Skin of body (tissue), 2 donors: Measurements from ENCODE around the gene ZNF692. TPM values are rescaled to one million over a fixed set of nuclear protein-coding genes. Genes with fewer than 3 reads are reported as not detected.
"Not testable (repeated sequence)": the region's sequence is repeated elsewhere in the genome, so short reads cannot be mapped to it uniquely, and the experiment has no call there.

ENCODE experiments used
- DNase-seq: peaks from one replicate; lab custom pipeline; 2025; lab: John Stamatoyannopoulos, UW
- total RNA-seq: library from RNA; depleted of rRNA; stranded (reverse); fragments of >200 nt; gene quantifications from one replicate; pipeline ENCODE4 v1.2.3, GENCODE V29; 2014

Gene ZNF692
- total RNA-seq, 1 donor from 2014 or later = 16.3 TPM

DNA sequence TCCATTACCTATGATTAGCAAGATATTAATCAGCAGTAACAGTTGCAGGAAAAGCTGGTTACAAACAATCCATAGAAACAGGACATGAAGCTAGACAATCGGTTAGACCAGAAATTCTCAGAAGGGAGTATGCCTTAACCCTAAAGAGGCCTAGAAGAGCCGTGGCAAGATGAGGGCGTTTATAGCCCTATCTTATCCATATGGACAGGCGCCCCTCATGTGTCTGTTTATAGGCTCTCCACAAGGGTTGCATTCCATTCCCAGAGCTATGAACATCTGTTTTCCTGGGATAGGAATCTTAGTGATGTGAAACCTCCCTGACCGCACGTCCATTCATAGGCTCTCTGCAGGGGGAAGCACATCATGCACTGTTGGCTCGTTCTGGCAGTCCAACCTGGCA, 23.5 kb upstream of the ZNF692 start:
- not testable (repeated sequence) for DNase-seq

GRCh38 chr1:248881261-248881660, 22.4 kb upstream of the ZNF692 start:
- no peak for DNase-seq

DNA sequence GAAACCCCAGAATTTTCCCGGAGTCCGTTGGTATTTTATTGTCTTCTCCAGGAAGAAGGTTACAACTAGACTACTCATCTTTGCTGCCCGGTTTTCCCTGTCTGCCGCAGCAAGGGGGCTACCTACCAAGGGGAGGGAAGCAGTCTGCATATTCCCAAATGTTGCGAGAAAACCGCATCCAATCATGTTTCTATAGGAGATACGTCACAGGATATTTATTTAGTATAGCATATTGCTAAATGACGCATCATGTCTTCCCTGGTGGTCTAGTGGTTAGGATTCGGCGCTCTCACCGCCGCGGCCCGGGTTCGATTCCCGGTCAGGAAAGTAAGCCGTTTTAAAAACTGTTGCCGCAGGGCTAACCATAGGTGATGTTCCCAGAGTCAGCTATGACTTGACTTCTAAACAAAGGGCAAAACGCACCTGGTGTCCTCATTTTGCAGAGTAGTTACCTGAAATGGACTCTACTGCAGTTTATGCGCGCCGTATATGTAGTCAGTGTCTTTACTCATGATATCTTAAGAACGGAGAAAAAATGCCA, 15.2 kb upstream of the ZNF692 start:
- DNase-seq = peak; percentile 97

DNA sequence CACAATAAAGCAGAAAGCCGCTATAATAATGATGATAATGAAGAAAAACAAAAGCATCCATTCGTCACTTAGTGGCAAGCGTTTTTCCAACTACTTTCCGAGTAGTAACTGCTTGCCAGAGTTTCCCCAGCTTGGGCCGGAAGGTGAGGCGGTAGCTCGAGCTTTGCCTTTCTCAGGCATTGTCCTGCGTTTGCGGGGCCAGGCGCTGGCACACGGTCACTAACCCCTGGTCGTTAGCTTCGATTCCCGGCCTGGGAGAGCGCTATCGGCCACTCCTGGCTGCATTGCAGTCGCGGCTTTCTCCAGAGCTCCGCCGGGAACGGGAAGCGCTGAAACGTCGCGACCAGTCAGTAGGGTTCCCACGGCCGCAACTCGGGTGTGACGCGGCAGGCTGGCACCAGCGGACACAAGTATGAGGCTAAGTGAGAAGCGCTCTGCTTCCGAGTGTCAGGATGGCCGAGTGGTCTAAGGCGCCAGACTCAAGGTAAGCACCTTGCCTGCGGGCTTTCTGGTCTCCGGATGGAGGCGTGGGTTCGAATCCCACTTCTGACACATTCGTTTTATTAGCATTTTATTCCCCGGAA, 14.6 kb upstream of the ZNF692 start:
- peak; percentile 97 for DNase-seq

DNA sequence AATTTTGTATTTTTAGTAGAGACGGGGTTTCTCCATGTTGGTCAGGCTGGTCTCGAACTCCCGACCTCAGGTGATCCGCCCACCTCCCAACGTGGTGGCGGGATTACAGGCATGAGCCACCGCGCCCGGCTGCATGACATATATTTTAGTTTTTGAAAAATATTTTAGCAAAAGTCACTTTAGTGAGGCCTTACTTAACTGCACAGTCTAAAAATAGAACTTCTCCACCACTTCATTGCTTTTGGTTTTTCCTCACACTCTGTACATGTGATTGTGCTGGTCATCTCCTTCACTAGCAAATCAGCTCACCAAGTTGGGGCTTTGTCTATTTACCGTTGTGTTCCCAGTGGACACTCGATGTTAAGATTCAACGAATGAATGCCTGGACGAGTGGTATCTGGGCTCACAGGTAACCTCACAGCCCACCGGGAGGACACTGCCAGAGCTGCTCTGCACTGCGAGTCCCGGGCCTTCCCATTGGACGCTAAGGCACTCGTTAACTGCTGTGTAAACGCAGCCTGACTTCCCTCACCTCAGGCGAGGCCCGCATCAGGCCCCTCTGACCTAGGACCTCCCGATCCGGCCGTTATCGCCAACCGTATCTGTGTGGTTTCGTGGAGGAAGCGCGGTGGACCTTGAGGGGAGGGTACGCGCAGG, 14.0 kb upstream of the ZNF692 start:
- DNase-seq = peak; percentile 66

GRCh38 chr1:248871837-248872401, 13.0 kb upstream of the ZNF692 start:
- DNase-seq = no peak

DNA sequence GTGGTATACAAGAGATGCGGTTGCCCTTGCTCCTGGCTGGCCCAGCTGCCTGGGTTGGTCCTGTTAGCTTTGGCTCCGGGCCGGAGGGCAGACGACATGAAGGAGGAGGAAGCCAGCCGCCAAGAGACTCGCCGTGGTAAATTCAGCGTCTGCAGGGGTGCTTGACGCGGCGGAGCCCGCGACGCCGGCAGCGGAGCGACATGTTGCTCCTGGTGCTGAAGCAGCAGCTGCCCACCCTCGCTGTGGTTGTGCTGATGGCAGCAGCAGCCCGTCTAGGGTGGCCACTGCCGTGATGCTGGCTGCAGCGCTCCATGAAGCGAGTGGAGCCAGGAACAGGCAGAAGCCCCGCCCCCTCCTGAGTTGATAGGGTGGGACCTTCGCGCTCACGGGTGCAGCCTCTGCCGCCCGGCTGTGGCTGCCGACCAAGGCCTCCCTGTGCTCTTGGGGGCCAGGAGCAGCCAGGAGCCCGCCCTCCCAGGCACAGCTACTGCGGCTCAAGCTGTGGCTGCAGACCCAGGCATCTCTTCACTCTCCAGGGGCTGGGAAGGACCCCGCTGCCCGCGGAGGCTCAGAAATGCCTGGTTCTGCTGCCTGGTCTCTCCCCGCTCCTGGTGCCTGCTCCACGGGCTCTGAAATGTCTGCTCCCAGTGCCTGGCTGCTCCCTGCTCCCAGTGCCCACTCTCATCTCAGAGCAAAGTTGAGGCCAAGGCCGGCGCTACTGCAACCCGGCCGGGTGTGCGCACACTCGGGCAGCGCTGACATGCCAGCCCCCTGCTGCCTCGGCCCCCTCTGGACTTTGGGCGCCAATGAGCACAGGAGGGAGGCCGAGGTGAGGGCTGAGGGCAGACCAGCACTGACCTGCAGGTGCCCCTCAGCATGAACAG, 4.4 kb upstream of the ZNF692 start:
- DNase-seq = peak; percentile 19

- no peak for DNase-seq
Measured at GRCh38 chr1:248862695-248862997, 3.8 kb upstream of the ZNF692 start.

DNA sequence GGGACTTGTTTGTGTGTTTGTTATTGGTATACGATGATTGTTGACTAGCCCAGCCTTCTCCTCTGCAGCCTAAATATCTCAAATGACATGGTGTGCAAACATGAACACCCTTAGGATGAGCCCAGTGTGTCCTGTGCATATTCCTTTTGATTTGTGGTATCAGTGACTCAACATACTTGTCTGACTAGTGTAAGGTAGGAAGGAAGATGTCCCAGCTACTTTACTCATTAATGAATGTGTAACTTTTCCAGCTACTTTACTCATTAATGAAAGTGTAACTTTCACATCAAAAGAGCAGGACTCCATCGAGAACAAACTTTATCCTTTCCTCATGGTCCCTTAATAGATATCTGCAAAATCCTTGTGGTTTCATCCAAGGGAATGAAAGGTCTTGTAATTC, 2.7 kb upstream of the ZNF692 start:
- no peak for DNase-seq

DNA sequence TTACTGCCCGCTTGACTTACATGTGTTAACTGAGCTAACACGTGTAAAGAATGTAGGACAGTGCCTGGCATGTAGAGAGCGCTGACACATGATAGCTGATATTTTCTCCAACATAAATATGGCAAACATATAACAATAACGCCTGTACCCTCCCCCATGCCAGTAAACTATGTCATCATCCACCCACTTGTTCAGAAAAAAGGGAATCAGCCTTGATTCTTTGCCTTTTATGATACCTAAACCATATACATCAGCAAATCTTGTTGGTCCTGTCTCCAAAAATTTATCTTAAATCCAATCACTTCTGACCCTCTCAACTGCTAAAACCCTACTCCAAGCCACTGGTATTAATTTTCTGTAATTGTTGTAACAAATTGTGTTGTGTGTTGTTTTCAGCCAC, 1.1 kb upstream of the ZNF692 start:
- no peak for DNase-seq

- peak; percentile 20 for DNase-seq
Measured at GRCh38 chr1:248858096-248858890, 592 bp downstream of the ZNF692 start.

DNA sequence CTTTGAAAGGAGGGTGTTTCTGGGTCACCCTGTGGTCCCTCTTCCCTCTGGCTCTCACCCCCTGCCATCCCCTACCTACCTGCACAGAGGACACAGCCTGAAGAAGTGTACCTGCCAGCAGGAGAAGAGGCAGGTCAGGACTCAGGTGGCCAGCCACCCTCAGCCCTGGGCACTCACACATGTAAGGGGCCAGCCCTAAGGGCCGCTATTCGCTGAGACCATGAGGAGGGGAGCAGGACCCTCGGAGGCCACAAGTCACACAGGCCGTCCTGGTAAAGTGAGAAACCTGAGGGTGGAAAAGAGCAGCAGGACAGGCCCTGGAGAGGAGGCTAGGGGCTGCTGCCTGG, 1.2 kb downstream of the ZNF692 start:
- no peak for DNase-seq

DNA sequence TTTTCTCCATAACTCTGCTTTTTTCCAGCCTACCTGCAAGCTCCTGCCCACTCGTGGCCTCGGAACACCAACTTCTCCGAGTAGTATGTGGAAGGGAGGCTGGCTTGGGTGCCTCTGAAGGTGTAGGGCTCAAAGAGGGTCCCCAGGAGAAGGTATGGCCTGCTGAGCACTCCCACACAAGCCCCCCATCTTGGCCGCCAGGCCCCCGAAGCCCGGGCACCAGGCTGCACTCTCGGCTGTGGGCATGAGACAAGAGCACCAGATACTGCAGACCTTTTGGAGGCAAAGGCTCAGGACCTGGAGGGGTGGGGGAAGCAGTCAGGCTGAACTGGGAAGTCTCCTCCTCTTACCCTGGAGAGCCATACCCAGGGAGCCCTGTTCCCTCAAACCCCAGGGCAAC, 1.7 kb downstream of the ZNF692 start:
- DNase-seq = no peak

DNA sequence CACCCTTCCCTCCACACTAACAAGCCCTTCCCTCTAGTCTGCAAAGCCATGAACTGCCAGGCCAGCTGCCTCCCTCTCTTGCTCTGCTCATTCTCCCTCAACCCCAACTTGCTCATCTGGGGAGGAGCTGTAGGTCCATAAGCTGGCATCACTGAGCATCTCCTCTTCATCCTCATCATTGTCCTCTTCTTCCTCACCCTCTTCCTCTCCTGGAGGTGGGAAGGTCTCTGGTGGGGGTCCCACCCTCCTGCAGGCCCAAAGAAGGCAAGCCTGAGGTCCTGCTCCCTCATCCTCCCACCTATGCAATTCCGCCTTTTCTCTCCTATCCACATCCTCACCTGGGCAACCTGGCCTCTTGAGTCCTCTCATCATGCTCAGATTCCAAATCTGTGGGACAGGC, 2.7 kb downstream of the ZNF692 start:
- DNase-seq = no peak

- DNase-seq = no peak
Measured at GRCh38 chr1:248855580-248855979, 3.3 kb downstream of the ZNF692 start.

DNA sequence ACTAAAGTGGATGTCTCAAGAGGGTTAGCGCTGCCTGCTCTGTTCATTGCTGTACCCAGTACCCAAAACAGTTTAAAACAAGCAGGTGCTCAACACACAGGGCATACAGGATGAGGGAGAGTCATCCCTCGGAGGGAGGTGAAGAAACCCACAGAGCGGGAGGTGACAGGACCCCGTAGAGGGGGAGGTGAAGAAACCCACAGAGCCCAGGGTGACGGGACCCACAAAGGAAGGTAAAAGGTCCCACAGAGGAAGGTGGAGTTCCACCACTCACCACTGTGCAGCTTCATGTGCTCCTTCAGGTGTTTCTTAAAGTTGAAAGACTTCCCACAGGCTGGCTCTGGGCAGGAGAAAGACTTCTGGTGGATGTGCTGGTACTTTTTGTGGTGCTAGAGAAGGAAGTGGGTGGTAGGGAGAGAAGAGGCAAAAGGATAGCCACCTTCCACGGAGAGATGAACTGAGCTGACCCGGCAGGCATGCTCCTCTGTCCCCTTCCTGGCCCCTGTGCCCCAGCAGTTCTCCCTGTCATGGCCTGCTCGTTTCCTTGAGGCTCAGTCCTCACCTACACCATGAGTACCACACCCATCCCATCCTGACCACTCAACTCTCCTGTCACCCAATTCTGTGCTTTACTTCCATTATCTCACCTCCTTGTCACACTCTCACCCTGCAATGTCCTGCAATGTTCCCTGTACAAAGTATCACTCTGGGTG, 5.1 kb downstream of the ZNF692 start:
- no peak for DNase-seq

- no peak for DNase-seq
Measured at GRCh38 chr1:248852481-248853405, 6.1 kb downstream of the ZNF692 start.

- no peak for DNase-seq
Measured at GRCh38 chr1:248851390-248851789, 7.5 kb downstream of the ZNF692 start.

- DNase-seq = no peak
Measured at GRCh38 chr1:248850536-248851251, 8.2 kb downstream of the ZNF692 start.
